Measurements from ENCODE around the gene HRAS. TPM values are rescaled to one million over a fixed set of nuclear protein-coding genes. Genes with fewer than 3 reads are reported as not detected.

The HRAS gene
- total RNA-seq, 3 donors from 2014 or later (not counting 1 experiment from before 2014, with no cell fraction given), result 27.6 to 35.0 (median 30.6) TPM

DNA sequence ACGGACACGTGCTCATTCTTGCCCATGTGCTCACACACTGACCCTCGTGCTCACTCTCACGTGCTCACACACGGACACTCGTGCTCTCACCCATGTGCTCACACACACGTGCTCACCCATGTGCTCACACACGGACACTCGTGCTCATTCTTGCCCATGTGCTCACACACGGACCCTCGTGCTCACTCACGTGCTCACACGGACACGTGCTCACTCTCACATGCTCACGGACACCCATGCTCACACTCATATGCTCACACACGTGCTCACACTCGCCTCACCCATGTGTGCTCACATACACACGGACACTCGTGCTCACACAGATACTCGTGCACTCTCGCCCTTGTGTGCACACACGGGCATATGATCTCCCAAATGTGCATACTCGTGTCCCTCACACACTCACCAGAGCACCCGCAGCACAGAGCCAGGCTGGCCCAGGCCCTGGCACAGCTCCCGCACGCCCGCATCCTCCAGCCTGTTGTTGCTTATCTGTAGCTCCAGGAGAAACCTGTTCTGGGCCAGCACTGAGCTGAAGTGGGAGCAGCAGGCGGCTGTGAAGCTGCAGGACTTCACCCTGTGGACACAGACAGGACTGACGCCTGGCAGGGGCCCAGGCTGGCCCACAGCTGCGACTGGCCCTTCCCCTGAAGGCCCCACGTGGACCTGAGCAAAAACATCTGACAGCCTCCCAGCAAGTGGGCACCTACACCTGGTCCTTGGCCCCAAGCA is 37.6 kb downstream of the HRAS start:
- peaks cover 10% of the 10 kb centered on the region for H3K4me1 ChIP-seq (ENCODE audit: control insufficient read depth, insufficient read depth, low read length)
- no peaks in the 10 kb centered on the region for H3K27me3 Mint-ChIP-seq (ENCODE audit: low read depth in 2 of 2)
- WGBS (ENCODE audit: insufficient coverage), result 98% methylated on average over 31 of the region's 31 CpGs
- H3K27ac Mint-ChIP-seq, result no peak overlapping the region
- peaks cover 62% of the 10 kb centered on the region for H3K36me3 ChIP-seq (ENCODE audit: control insufficient read depth, insufficient read depth, low read length)
- intact Hi-C loops (cut with micrococcal nuclease), result no loop called here
- ATAC-seq, result no peak
- TF ChIP-seq, protein P1, sequence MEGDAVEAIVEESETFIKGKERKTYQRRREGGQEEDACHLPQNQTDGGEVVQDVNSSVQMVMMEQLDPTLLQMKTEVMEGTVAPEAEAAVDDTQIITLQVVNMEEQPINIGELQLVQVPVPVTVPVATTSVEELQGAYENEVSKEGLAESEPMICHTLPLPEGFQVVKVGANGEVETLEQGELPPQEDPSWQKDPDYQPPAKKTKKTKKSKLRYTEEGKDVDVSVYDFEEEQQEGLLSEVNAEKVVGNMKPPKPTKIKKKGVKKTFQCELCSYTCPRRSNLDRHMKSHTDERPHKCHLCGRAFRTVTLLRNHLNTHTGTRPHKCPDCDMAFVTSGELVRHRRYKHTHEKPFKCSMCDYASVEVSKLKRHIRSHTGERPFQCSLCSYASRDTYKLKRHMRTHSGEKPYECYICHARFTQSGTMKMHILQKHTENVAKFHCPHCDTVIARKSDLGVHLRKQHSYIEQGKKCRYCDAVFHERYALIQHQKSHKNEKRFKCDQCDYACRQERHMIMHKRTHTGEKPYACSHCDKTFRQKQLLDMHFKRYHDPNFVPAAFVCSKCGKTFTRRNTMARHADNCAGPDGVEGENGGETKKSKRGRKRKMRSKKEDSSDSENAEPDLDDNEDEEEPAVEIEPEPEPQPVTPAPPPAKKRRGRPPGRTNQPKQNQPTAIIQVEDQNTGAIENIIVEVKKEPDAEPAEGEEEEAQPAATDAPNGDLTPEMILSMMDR (IDR thresholded peaks at IDR 0.05), result no peak
- peaks cover 0 to 7% of the 10 kb centered on the region in 2 donors for H3K4me1 Mint-ChIP-seq
- H3K4me3 ChIP-seq (ENCODE audit: low read length), result no peak overlapping the region
- H3K9me3 Mint-ChIP-seq, result no peaks in the 10 kb centered on the region
- H3K4me3 Mint-ChIP-seq, result no peak overlapping the region
- H3K9me3 ChIP-seq (ENCODE audit: control insufficient read depth, insufficient read depth, low read length), result no peaks in the 10 kb centered on the region
- H3K27ac ChIP-seq (ENCODE audit: low read length), result no peak overlapping the region
- H3K27me3 ChIP-seq (ENCODE audit: control insufficient read depth, insufficient read depth, low read length), result no peaks in the 10 kb centered on the region
- peaks cover 9% of the 10 kb centered on the region for H3K36me3 Mint-ChIP-seq
- no peak for DNase-seq

DNA sequence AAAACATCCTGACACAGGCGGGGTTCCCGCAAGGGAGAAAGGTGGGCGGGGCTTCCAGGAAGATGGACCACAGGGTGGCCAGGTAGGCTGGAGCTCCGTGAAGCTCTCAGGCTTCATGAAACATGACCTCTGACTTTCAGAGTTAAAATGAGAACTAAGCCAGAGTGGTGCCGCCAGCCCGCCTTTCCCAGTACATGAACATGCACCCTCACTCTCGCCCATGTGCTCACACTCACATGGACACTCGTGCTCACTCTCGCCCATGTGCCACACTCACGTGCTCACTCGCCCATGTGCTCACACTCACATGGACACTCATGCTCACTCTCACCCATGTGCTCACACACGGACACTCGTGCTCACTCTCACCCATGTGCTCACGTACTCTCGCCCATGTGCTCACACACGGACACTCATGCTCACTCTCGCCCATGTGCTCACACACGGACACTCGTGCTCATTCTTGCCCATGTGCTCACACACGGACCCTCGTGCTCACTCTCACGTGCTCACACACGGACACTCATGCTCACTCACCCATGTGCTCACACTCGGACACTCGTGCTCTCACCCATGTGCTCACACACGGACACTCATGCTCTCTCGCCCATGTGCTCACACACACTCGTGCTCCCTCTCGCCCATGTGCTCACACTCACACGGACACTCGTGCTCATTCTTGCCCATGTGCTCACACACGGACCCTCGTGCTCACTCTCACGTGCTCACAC is 38.4 kb downstream of the HRAS start:
- Mint-ChIP-seq H3K4me3 (no peak overlapping the region), H3K27ac (no peak overlapping the region), H3K36me3 (peaks cover 9% of the 10 kb centered on the region), H3K9me3 (no peaks in the 10 kb centered on the region), H3K27me3 (ENCODE audit: low read depth in 2 of 2) (no peaks in the 10 kb centered on the region), H3K4me1 (peaks cover 0 to 7% of the 10 kb centered on the region in 2 donors)
- Histone ChIP-seq H3K36me3 (ENCODE audit: control insufficient read depth, insufficient read depth, low read length) (peaks cover 62% of the 10 kb centered on the region), H3K4me1 (ENCODE audit: control insufficient read depth, insufficient read depth, low read length) (peaks cover 2% of the 10 kb centered on the region), H3K9me3 (ENCODE audit: control insufficient read depth, insufficient read depth, low read length) (no peaks in the 10 kb centered on the region), H3K4me3 (ENCODE audit: low read length) (no peak overlapping the region), H3K27ac (ENCODE audit: low read length) (no peak overlapping the region), H3K27me3 (ENCODE audit: control insufficient read depth, insufficient read depth, low read length) (no peaks in the 10 kb centered on the region)
- WGBS (ENCODE audit: insufficient coverage), result 97% methylated on average over 34 of the region's 34 CpGs
- no peak for DNase-seq
- intact Hi-C loops (cut with micrococcal nuclease), result no loop called here
- ATAC-seq, result no peak
- TF ChIP-seq, protein P1 (IDR thresholded peaks at IDR 0.05), result no peak

DNA sequence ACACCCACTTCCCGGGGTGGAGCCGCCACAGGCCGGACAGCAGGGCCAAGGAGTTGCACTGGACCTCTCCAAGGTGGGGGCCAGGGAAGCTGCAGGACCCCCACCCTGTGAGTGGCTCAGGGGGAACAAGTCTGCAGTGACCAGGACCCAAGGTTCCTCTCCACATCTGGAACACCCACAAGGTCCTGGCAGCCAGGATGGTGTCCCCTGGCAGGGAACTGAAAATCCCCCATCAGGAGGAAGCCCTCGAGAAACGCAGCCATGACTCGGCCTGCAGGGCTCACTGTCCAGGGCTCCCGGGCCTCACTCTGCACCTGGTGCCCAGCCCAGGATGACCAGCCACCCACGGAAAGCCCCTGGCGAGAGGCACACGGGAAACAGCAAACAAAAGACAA is 39.8 kb downstream of the HRAS start:
- 92% methylated on average over 10 of the region's 10 CpGs for WGBS (ENCODE audit: insufficient coverage)
- peaks cover 57% of the 10 kb centered on the region for H3K36me3 ChIP-seq (ENCODE audit: control insufficient read depth, insufficient read depth, low read length)
- no peaks in the 10 kb centered on the region for H3K27me3 Mint-ChIP-seq (ENCODE audit: low read depth in 2 of 2)
- H3K27ac ChIP-seq (ENCODE audit: low read length), result no peak overlapping the region
- peaks cover 0 to 7% of the 10 kb centered on the region in 2 donors for H3K4me1 Mint-ChIP-seq
- no peaks in the 10 kb centered on the region for H3K4me1 ChIP-seq (ENCODE audit: control insufficient read depth, insufficient read depth, low read length)
- H3K27ac Mint-ChIP-seq, result no peak overlapping the region
- intact Hi-C loops (cut with micrococcal nuclease), result no loop called here
- ATAC-seq (no peak), DNase-seq (no peak)
- H3K4me3 ChIP-seq (ENCODE audit: low read length), result no peak overlapping the region
- H3K27me3 ChIP-seq (ENCODE audit: control insufficient read depth, insufficient read depth, low read length), result no peaks in the 10 kb centered on the region
- H3K36me3 Mint-ChIP-seq, result peaks cover 9% of the 10 kb centered on the region
- TF ChIP-seq, protein P1 (IDR thresholded peaks at IDR 0.05), result no peak
- no peak overlapping the region for H3K4me3 Mint-ChIP-seq
- no peaks in the 10 kb centered on the region for H3K9me3 Mint-ChIP-seq
- no peaks in the 10 kb centered on the region for H3K9me3 ChIP-seq (ENCODE audit: control insufficient read depth, insufficient read depth, low read length)

All from natural killer cell (primary cell).